GM12878 (cell line): ENCODE measurements around the gene HORMAD2. TPM values are rescaled to one million over a fixed set of nuclear protein-coding genes. Genes with fewer than 3 reads are reported as not detected.

ENCODE experiments used
- ATAC-seq: fragments of 200-7000 bp; cut with Tn5 transposase; 3 replicates; pipeline ENCODE4 v1.9.1; 2020; ENCODE audit warnings: mild to moderate bottlenecking, moderate library complexity
- BruUV-seq: library from RNA; stranded (reverse); fragments of 400-500 nt; replicated peaks from 2 replicates; lab custom pipeline; 2021; lab: Mats Ljungman, UMichigan
- CTCF ChIA-PET: fragments of 300-600 bp; sonication (Branson Sonifier 250); formaldehyde crosslinking; extraction: SDS; loops from one replicate; lab custom pipeline; 2021; ENCODE audit warnings: inconsistent platforms; lab: Yijun Ruan, JAX
- POLR2A ChIA-PET: fragments of 350-600 bp; formaldehyde crosslinking; extraction: SDS; loops from one replicate; lab custom pipeline; 2021; ENCODE audit warnings: inconsistent platforms; lab: Charles Lee
- RAD21 ChIA-PET: fragments of 300-600 bp; sonication (Branson Sonifier 250); formaldehyde crosslinking; loops from one replicate; lab custom pipeline; 2023; ENCODE audit warnings: antibody characterized with exemption; ENCODE audit not compliant: unreplicated experiment; lab: Charles Lee
- SMC1A ChIA-PET: fragments of 300-600 bp; sonication (Branson Sonifier 250); formaldehyde crosslinking; loops from one replicate; lab custom pipeline; 2023; ENCODE audit not compliant: unreplicated experiment, uncharacterized antibody; lab: Charles Lee
- DNase-seq: peaks from one replicate; pipeline ENCODE4 v3.0.0-alpha.2; 2011; ENCODE audit warnings: low read depth, low spot score
- FAIRE-seq: peaks from 3 replicates; lab custom pipeline; 2011; peaks lifted over from hg19 to GRCh38; lab: Jason Lieb, UNC
- H2AFZ ChIP-seq: 2 replicates; pipeline ENCODE4 v1.6.0; 2011; ENCODE audit warnings: low read depth, low read length, control low read depth; ENCODE audit not compliant: control insufficient read depth
- H3K27ac ChIP-seq: 2 replicates; pipeline ENCODE4 v1.5.1; 2011; ENCODE audit warnings: control low read depth; ENCODE audit not compliant: control insufficient read depth, insufficient read depth
- H3K27me3 ChIP-seq, 2 experiments: replicated peaks in 1 of 2; 2 replicates each; pipeline versions ENCODE4 v1.6.0 to v1.6.1; 2011; ENCODE audit warnings: low read length in 1 of 2; ENCODE audit not compliant: control insufficient read depth in 2 of 2, insufficient read depth in 2 of 2
- H3K36me3 ChIP-seq, 2 experiments: 2 replicates each; pipeline ENCODE4 v1.5.1; 2011; ENCODE audit warnings: low read length in 1 of 2; ENCODE audit not compliant: control insufficient read depth in 2 of 2, insufficient read depth in 2 of 2
- H3K4me1 ChIP-seq: 2 replicates; pipeline ENCODE4 v1.6.1; 2011; ENCODE audit warnings: mild to moderate bottlenecking, low read length, moderate library complexity, mixed read lengths; ENCODE audit not compliant: control insufficient read depth, insufficient read depth
- H3K4me2 ChIP-seq: 2 replicates; pipeline ENCODE4 v1.6.0; 2011; ENCODE audit warnings: control low read depth; ENCODE audit not compliant: control insufficient read depth, insufficient read depth
- H3K4me3 ChIP-seq: fragments of 200-600 bp; sonication (generic); 2 replicates; pipeline ENCODE4 v1.5.1; 2016
- H3K79me2 ChIP-seq: 2 replicates; pipeline ENCODE4 v1.6.0; 2011; ENCODE audit warnings: low read length; ENCODE audit not compliant: control insufficient read depth, insufficient read depth
- H3K9ac ChIP-seq: 2 replicates; pipeline ENCODE4 v1.8.0; 2011; ENCODE audit warnings: low read length, control low read depth, mixed read lengths; ENCODE audit not compliant: control insufficient read depth, insufficient read depth
- H3K9me3 ChIP-seq: replicated peaks from 3 replicates; pipeline ENCODE4 v1.5.1; 2011; ENCODE audit warnings: mild to moderate bottlenecking, low read length; ENCODE audit not compliant: control insufficient read depth, insufficient read depth
- H4K20me1 ChIP-seq: 2 replicates; pipeline ENCODE4 v1.6.0; 2011; ENCODE audit not compliant: control insufficient read depth, insufficient read depth
- BRCA1 ChIP-seq: IDR thresholded peaks from 2 replicates; pipeline ENCODE4 v1.6.1; 2011; ENCODE audit warnings: low read depth, low read length, improper control_type of control experiment
- CBFB ChIP-seq: IDR thresholded peaks from 2 replicates; pipeline ENCODE4 v1.6.1; 2016; ENCODE audit warnings: antibody characterized with exemption, low read depth
- EGR1 ChIP-seq, 2 experiments: IDR thresholded peaks; 1 replicate in 1 of 2; 2 replicates in 1 of 2; pipeline ENCODE4 v1.6.1; 2011 to 2012; ENCODE audit warnings: low read depth in 2 of 2, low read length in 2 of 2, borderline replicate concordance in 1 of 2, mild to moderate bottlenecking in 1 of 2, moderate library complexity in 1 of 2
- JUNB ChIP-seq: IDR thresholded peaks from 2 replicates; pipeline ENCODE4 v1.6.1; 2016; ENCODE audit warnings: antibody characterized with exemption, mild to moderate bottlenecking
- MEF2A ChIP-seq: IDR thresholded peaks from 2 replicates; pipeline ENCODE4 v1.6.1; 2011; ENCODE audit warnings: low read depth, mild to moderate bottlenecking, low read length, moderate library complexity; ENCODE audit not compliant: insufficient read depth
- MEF2B ChIP-seq: fragments of 450-650 bp; IDR thresholded peaks from 2 replicates; pipeline ENCODE4 v1.6.1; 2018; ENCODE audit warnings: mild to moderate bottlenecking, moderate library complexity; ENCODE audit not compliant: partially characterized antibody, poor library complexity, severe bottlenecking
- NR2C2 ChIP-seq: IDR thresholded peaks from 2 replicates; pipeline ENCODE4 v1.6.1; 2011; ENCODE audit warnings: borderline replicate concordance, low read depth; ENCODE audit not compliant: control insufficient read depth, insufficient read length
- REST ChIP-seq: IDR thresholded peaks from 2 replicates; pipeline ENCODE4 v1.6.1; 2012; ENCODE audit warnings: mild to moderate bottlenecking, low read depth, low read length
- SMAD5 ChIP-seq: IDR thresholded peaks from 2 replicates; pipeline ENCODE4 v1.6.1; 2016; ENCODE audit warnings: antibody characterized with exemption, low read depth
- SRF ChIP-seq, 2 experiments: IDR thresholded peaks; 2 replicates each; pipeline ENCODE4 v1.6.1; 2011; ENCODE audit warnings: low read depth in 2 of 2, low read length in 2 of 2, mild to moderate bottlenecking in 1 of 2, moderate library complexity in 1 of 2
- USF2 ChIP-seq: IDR thresholded peaks from 2 replicates; pipeline ENCODE4 v1.6.1; 2011; ENCODE audit warnings: low read depth, low read length, improper control_type of control experiment, borderline replicate concordance
- ZBTB40 ChIP-seq: fragments of 450-650 bp; IDR thresholded peaks from 2 replicates; pipeline ENCODE4 v1.6.1; 2016; ENCODE audit warnings: mild to moderate bottlenecking, moderate library complexity, borderline replicate concordance
- WGBS: methylation state at CpG from one replicate; pipeline ENCODE4 v1.1.6; 2016; ENCODE audit warnings: low lambda C conversion rate; ENCODE audit not compliant: insufficient replicate concordance, insufficient coverage; ENCODE audit errors: missing lambda C conversion rate; 5-methylcytosine and 5-hydroxymethylcytosine counted together
- in situ Hi-C: fragments of 300-500 bp; cut with MboI; formaldehyde crosslinking; loops from 9 replicates; pipeline ENCODE4 v1.14.3; 2018; ENCODE audit warnings: mixed read lengths
- intact Hi-C: fragments of 100-400 bp; cut with micrococcal nuclease; formaldehyde crosslinking; loops from one replicate; pipeline ENCODE4 v1.14.2; 2022; ENCODE audit not compliant: unreplicated experiment
- polyA plus RNA-seq, 11 experiments: library from polyadenylated mRNA; depleted of rRNA in 4 of 11; unstranded in 6 of 11; stranded (reverse) in 5 of 11; fragments of >200 nt; fragmentation: Nextera tagmentation in 4 of 11; fragmentation: Illumina TruSeq in 1 of 11; extraction: Ambion mirVana in 4 of 11; extraction: Trizol in 1 of 11; gene quantifications; 1 replicate in 1 of 11; 2 replicates in 10 of 11; pipeline versions ENCODE4 v1.2.1 to v1.2.3, GENCODE V29; 2011 to 2016; ENCODE audit warnings: inconsistent platforms in 2 of 11, missing spikeins in 2 of 11, low read depth in 1 of 11
- total RNA-seq, 4 experiments: library from RNA; depleted of rRNA in 3 of 4; stranded (reverse); fragments of >200 nt in 3 of 4; fragmentation: Illumina TruSeq in 1 of 4; extraction: Trizol in 1 of 4; gene quantifications; 2 replicates each; pipeline versions ENCODE4 v1.2.1 to v1.2.3, GENCODE V29; 2013 to 2021
- TF ChIP-seq, protein P1 (sequence below): fragments of 450-650 bp; IDR thresholded peaks from 2 replicates; pipeline ENCODE4 v1.6.1; 2014; ENCODE audit warnings: mild to moderate bottlenecking

HORMAD2 gene
- total and polyA plus RNA-seq, 10 of the 15 experiments (the other 5 are each of a cell fraction or from before 2014, with no cell fraction given) = 0.07 to 0.13 TPM; not detected in 8

GRCh38 chr22:30031328-30031727 is 48.9 kb upstream of the HORMAD2 start:
- ChIA-PET CTCF (interaction anchor here (1.0 to 1.6 kb wide), 3 partner anchors 27 to 58 kb away, joined by 3 to 5 read pairs (median 4); no protein-coding TSS in a partner anchor), POLR2A (no interaction called here), SMC1A (no interaction called here), RAD21 (no interaction called here)
- WGBS = 88% methylated on average over 3 of the region's 3 CpGs
- Histone ChIP-seq H3K27me3 (no peaks in the 10 kb centered on the region), H3K27ac (no peak overlapping the region), H3K4me3 (no peak overlapping the region), H3K4me1 (no peaks in the 10 kb centered on the region), H3K9me3 (no peaks in the 10 kb centered on the region), H3K79me2 (no peaks in the 10 kb centered on the region), H3K4me2 (no peak overlapping the region), H2AFZ (no peak overlapping the region), H3K36me3 (peaks cover 0 to 2% of the 10 kb centered on the region in 2 experiments; a peak in 3 of 4 replicates), H3K9ac (no peak overlapping the region), H4K20me1 (no peaks in the 10 kb centered on the region)
- DNase-seq = no peak
- in situ Hi-C loops = no loop called here
- ATAC-seq = no peak
- no TSS peak for BruUV-seq
- FAIRE-seq = no peak
- intact Hi-C loops = no loop called here
- TF ChIP-seq CBFB = no peak
- TF ChIP-seq ZBTB40 = no peak
- TF ChIP-seq EGR1 (IDR thresholded peaks at IDR 0.05; ENCODE audit: borderline replicate concordance in 1 of 2, low read depth in 2 of 2, low read length in 2 of 2) = no peak
- TF ChIP-seq REST = no peak
- no peak for TF ChIP-seq SRF (IDR thresholded peaks at IDR 0.05; ENCODE audit: low read depth in 2 of 2, low read length in 2 of 2)
- TF ChIP-seq BRCA1 = no peak
- TF ChIP-seq, protein P1, sequence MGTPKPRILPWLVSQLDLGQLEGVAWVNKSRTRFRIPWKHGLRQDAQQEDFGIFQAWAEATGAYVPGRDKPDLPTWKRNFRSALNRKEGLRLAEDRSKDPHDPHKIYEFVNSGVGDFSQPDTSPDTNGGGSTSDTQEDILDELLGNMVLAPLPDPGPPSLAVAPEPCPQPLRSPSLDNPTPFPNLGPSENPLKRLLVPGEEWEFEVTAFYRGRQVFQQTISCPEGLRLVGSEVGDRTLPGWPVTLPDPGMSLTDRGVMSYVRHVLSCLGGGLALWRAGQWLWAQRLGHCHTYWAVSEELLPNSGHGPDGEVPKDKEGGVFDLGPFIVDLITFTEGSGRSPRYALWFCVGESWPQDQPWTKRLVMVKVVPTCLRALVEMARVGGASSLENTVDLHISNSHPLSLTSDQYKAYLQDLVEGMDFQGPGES = no peak
- no peak for TF ChIP-seq MEF2A
- TF ChIP-seq MEF2B = no peak
- TF ChIP-seq SMAD5 = no peak
- TF ChIP-seq NR2C2 = no peak
- TF ChIP-seq USF2 = no peak
- TF ChIP-seq JUNB = no peak
